Hematopoietic multipotent progenitor cell treated with erythropoietin and hydrocortisone succinate and interleukin-3 and kit ligand, for 8 days (in vitro differentiated cells): ENCODE data around the gene SMYD4.
"Not testable (repeated sequence)": the region's sequence is repeated elsewhere in the genome, so short reads cannot be mapped to it uniquely, and the experiment has no call there.

Experiments used
- DNase-seq: peaks from one replicate; pipeline ENCODE4 v3.0.0-alpha.2; 2015

SMYD4 gene

GRCh38 chr17:1820528-1821252 is 9.0 kb downstream of the SMYD4 start:
- DNase-seq, result no peak

- no peak for DNase-seq
These were observed 16.6 kb downstream of the SMYD4 start for GRCh38 chr17:1813088-1813487.

GRCh38 chr17:1810450-1811103 is 19.1 kb downstream of the SMYD4 start:
- DNase-seq, result no peak

GRCh38 chr17:1809815-1810214 is 19.9 kb downstream of the SMYD4 start:
- not testable (repeated sequence) for DNase-seq

GRCh38 chr17:1808644-1809043 is 21.1 kb downstream of the SMYD4 start:
- no peak for DNase-seq

GRCh38 chr17:1807890-1808289 is 21.8 kb downstream of the SMYD4 start:
- no peak for DNase-seq

GRCh38 chr17:1803280-1803679 is 26.4 kb downstream of the SMYD4 start:
- DNase-seq, result no peak

- DNase-seq, result no peak
These were observed 27.3 kb downstream of the SMYD4 start for GRCh38 chr17:1802429-1802828.

GRCh38 chr17:1800712-1801111 is 29.0 kb downstream of the SMYD4 start:
- DNase-seq, result no peak

- DNase-seq, result no peak
These were observed 29.5 kb downstream of the SMYD4 start for GRCh38 chr17:1800240-1800639.

GRCh38 chr17:1797846-1798245 is 31.9 kb downstream of the SMYD4 start:
- not testable (repeated sequence) for DNase-seq

GRCh38 chr17:1797323-1797722 is 32.4 kb downstream of the SMYD4 start:
- peak; percentile 73 for DNase-seq

GRCh38 chr17:1796800-1797199 is 32.9 kb downstream of the SMYD4 start:
- no peak for DNase-seq

- peak; percentile 33 for DNase-seq
These were observed 36.3 kb downstream of the SMYD4 start for GRCh38 chr17:1793447-1793806.

- DNase-seq, result peak; percentile 54
These were observed 36.9 kb downstream of the SMYD4 start for GRCh38 chr17:1792495-1793446.

GRCh38 chr17:1789936-1790335 is 39.8 kb downstream of the SMYD4 start:
- no peak for DNase-seq

- DNase-seq, result no peak
These were observed 42.3 kb downstream of the SMYD4 start for GRCh38 chr17:1787301-1787902.

- DNase-seq, result no peak
These were observed 43.0 kb downstream of the SMYD4 start for GRCh38 chr17:1786708-1787107.

- DNase-seq, result peak; percentile 24
These were observed 43.8 kb downstream of the SMYD4 start for GRCh38 chr17:1785930-1786329.

GRCh38 chr17:1783834-1784611 is 45.7 kb downstream of the SMYD4 start:
- peak; percentile 88 for DNase-seq

GRCh38 chr17:1783271-1783670 is 46.4 kb downstream of the SMYD4 start:
- no peak for DNase-seq

GRCh38 chr17:1782171-1782567 is 47.5 kb downstream of the SMYD4 start:
- DNase-seq, result no peak
